OCI-M2 (cell line): ENCODE results near the gene TNIK.

ENCODE experiments used
- DNase-seq: peaks from one replicate; lab custom pipeline; 2025; ENCODE audit not compliant: unreplicated experiment; lab: John Stamatoyannopoulos, UW

Gene TNIK

GRCh38 chr3:171366043-171366442 lies 94.2 kb downstream of the TNIK start:
- no peak for DNase-seq

GRCh38 chr3:171365489-171365888 lies 94.7 kb downstream of the TNIK start:
- DNase-seq = no peak

- no peak for DNase-seq
Measured at GRCh38 chr3:171364500-171364899, 95.7 kb downstream of the TNIK start.

- no peak for DNase-seq
Measured at GRCh38 chr3:171363202-171363601, 97.0 kb downstream of the TNIK start.

GRCh38 chr3:171362575-171362974 lies 97.6 kb downstream of the TNIK start:
- no peak for DNase-seq

GRCh38 chr3:171358881-171359198 lies 101.4 kb downstream of the TNIK start:
- DNase-seq = no peak

- DNase-seq = no peak
Measured at GRCh38 chr3:171358181-171358880, 101.9 kb downstream of the TNIK start.

- DNase-seq = no peak
Measured at GRCh38 chr3:171357721-171358120, 102.5 kb downstream of the TNIK start.

GRCh38 chr3:171356251-171356650 lies 104.0 kb downstream of the TNIK start:
- no peak for DNase-seq

GRCh38 chr3:171354706-171355582 lies 105.3 kb downstream of the TNIK start:
- no peak for DNase-seq

- DNase-seq = no peak
Measured at GRCh38 chr3:171354049-171354705, 106.0 kb downstream of the TNIK start.

- no peak for DNase-seq
Measured at GRCh38 chr3:171353423-171353822, 106.8 kb downstream of the TNIK start.

GRCh38 chr3:171352387-171352935 lies 107.7 kb downstream of the TNIK start:
- no peak for DNase-seq

- no peak for DNase-seq
Measured at GRCh38 chr3:171351676-171352075, 108.5 kb downstream of the TNIK start.

- no peak for DNase-seq
Measured at GRCh38 chr3:171350364-171350763, 109.8 kb downstream of the TNIK start.

- DNase-seq = no peak
Measured at GRCh38 chr3:171349392-171349791, 110.8 kb downstream of the TNIK start.

GRCh38 chr3:171348121-171348520 lies 112.1 kb downstream of the TNIK start:
- no peak for DNase-seq

GRCh38 chr3:171347301-171348039 lies 112.7 kb downstream of the TNIK start:
- no peak for DNase-seq

- no peak for DNase-seq
Measured at GRCh38 chr3:171346582-171347300, 113.5 kb downstream of the TNIK start.

- DNase-seq = no peak
Measured at GRCh38 chr3:171346019-171346418, 114.2 kb downstream of the TNIK start.
